HG02852 (cell line): ENCODE data around the gene CASP14.
"Not testable (repeated sequence)": the region's sequence is repeated elsewhere in the genome, so short reads cannot be mapped to it uniquely, and the experiment has no call there.

Source experiments
- ATAC-seq: cut with Tn5 transposase; IDR thresholded peaks from one replicate; pipeline ENCODE4 v1.9.1; 2021; ENCODE audit warnings: mild to moderate bottlenecking, moderate library complexity; ENCODE audit not compliant: unreplicated experiment

CASP14 gene, protein sequence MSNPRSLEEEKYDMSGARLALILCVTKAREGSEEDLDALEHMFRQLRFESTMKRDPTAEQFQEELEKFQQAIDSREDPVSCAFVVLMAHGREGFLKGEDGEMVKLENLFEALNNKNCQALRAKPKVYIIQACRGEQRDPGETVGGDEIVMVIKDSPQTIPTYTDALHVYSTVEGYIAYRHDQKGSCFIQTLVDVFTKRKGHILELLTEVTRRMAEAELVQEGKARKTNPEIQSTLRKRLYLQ

DNA sequence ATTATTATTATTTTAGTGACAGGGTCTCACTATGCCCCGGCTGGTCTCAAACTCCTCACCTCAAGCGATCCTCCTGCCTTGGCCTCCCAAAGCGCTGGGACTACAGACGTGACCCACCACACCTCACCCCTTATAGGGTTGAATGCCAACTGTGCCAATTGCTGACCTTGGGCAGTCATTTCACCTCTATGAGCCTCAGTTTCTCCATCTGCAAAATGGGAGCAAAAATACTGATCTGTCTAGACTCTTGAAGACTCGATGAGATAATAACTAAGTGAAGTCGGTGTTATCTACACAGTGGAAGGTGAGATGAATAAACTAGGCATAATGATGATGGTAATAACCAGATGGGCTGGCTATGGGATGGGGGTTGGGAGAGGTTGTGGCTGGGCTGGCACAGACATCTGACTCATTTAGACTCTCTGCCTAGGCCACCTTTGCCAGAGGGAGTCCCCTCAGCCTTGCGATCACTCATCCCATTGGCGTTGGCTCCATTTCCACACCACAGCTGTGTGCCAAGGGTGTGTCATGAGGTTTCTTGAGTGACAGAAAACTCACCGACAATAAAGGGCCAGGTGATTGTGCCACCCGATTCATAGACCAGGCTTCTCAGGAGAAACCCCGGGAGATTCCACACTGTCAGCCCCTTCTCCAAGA is at the start of gene CASP14:
TSS of gene CASP14 (plus strand) at position 596 of the 657 bp plus-strand sequence. CDS start 2,772 bp downstream, outside the sequence.
- no peak for ATAC-seq

DNA sequence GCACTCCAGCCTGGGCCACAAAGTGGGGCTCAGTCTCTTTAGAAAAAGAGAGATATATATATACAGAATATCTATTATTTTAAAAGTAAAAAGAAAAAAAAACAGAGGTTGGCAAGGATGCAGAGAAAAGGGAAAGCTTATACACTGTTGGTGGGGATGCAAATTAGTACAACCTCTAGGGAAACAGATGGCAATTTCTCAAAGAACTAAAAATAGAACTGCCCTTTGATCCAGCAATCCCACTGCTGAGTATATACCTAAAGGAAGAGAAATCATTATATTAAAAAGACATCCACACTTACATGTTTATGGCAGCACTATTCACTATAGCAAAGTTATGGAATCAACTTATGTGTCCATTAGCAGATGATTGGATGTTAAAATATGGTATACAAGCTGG is 41.0 kb upstream of the CASP14 start:
- ATAC-seq: no peak

DNA sequence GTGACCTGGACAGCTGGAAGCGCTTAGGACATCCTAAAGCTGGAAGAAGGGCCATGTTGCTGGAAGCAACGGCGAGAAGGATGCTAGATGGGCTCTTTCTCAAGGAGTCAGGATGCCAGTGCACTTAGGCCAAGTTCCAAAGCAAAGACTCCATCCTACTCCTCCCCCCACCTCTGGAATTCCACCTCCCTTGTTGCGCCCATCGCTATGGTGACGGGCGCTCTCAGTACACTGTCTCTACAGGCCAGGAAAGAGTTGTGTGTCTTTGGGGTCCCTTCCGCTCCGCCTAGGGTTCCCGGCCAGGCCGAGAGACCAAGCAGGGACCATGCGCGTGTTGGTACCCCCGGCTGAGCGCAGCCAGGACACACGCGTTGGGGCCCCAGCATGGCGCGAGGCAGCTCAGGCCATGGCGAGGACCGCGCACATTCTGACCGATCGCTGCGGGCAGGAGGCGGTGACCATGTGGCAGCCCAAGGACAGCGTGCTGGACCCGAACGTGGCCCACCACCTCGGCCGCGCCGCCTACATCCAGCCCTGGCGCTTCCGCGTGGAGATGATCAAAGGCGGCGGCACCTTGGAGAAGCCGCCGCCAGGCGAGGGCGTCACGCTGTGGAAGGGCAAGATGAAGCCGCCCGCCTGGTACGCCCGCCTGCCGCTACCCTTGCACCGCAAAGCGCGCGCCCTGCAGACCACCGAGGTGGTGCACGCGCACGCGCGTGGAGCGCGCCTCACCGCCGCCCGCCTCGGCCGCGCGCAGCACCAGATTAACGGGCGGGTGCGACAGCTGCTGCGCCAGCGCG is 38.6 kb upstream of the CASP14 start:
- ATAC-seq: no peak

DNA sequence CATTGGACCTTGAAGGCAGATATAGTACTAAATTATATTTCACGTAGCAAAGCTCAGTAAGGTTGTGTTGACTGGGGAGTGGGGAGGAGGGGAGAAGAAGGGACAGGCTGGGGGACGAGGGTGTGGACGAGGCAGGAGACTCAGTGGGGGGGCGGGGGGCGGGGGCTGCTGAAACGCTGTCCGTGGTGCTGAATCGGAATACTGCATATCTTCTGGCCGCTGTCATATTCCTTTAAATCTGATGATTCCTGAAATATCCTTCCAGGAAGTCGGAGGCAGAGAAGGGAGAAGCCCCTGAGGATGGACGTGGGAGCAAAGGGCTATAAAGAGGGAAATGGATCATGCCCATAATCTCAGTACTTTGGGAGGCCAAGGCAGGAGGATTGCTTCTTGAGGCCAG is 34.7 kb upstream of the CASP14 start:
- ATAC-seq: no peak

DNA sequence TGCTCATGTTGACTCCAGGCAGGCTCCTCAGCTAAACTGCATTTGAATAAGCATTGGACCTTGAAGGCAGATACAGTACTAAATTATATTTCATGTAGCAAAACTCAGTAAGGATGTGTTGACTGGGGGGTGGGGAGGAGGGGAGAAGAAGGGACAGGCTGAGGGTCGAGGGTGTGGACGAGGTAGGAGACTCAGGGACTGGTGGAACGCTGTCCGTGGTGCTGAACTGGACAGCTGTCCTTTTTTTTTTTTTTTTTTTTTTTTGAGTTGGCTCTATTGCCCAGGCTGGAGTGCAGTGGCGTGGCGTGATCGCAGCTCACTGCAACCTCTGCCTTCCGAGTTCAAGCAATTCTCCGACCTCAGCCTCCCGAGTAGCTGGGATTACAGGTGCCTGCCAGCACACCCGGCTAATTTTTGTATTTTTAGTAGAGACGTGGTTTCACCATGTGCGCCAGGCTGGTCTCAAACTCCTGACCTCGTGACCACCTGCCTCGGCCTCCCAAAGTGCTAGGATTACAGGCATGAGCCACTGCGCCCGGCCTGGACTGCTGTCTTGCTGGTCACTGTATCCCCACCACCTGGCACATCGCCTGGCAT is 33.2 kb upstream of the CASP14 start:
- no peak for ATAC-seq

DNA sequence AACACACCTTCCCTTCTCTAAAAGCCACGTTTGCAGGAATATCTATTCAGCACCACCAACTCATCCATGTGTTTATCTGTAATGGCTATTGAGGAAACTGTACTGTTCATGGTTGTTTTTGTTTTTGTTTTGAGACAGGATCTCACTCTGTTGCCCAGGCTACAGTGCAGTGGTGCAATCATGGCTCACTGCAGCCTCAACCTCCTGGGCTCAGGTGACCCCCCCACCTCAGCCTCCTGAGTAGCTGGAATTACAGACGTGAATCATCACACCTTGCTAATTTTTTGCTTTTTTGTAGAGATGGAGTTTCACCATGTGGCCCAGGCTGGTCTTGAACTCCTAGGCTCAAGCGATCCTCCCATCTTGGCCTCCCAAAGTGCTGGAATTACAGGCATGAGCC is 30.4 kb upstream of the CASP14 start:
- ATAC-seq: not testable (repeated sequence)

DNA sequence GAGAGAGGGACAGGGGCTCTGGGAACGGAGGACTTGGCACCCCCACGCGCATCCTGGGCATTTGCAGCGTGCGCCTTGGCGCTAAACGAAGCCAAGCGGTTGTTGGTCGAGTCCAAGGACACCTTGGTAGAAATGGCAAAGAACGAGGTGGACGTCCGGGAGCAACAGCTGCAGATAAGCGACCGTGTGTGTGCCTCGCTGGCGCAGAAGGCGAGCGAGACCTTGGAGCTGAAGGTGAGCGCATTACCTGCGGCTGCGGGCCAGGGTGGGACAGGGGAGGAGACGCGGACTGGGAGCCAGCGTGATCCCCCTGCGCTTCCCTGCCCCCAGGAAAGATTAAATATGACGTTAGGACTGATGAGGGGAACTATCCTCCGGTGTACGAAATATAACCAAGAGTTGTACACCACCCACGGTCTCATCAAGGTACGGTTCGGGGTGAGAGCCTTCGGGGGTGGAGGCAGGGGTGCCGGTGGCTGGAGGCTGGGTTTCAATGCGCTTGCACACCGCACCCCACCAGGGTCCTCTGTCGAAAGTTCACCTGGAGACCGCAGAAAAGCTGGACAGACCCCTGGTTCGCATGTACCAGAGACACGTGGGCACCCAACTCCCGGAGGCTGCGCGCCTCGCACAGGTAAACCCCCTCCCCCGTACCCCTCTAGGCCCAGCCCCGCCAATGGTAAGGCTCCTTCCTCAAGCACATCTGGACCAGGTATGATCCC is 27.8 kb upstream of the CASP14 start:
- ATAC-seq: no peak

DNA sequence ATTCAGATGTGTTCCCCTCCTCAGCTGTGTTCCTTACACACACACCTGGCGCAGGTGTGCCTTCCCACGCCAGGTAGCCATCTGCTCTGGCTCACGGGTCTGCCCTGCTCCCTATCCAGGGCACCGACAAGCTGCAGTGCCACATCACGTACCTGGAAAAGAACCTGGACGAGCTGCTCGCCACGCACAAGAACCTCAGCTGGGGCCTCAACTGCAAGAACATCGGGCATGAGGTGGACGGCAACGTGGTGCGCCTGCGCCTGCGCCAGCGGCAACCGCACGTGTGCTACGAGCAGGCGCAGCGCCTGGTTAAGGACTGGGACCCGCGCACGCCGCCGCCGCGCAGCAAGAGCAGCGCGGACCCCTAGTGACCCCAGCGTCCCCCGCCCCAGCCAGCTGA is 26.5 kb upstream of the CASP14 start:
- ATAC-seq: no peak

DNA sequence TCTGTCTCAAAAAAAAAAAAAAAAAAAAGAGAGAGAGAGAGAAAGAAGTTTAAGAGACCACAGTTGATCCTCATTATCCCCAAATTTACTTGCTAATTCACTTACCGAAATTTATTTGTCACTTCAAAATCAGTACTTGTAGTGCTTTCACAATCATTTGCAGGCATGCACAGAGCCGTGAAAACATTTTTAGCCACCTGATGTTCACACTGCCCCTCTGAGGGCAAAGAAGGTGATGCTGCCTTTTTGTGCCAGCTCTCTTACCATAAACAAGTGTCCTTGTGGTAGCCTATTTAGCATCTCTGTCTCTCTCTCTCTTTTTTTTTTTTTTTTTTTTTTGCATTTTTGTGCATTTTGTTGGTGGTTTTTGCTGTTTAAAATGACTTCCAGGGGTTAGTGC is 24.1 kb upstream of the CASP14 start:
- ATAC-seq: no peak

DNA sequence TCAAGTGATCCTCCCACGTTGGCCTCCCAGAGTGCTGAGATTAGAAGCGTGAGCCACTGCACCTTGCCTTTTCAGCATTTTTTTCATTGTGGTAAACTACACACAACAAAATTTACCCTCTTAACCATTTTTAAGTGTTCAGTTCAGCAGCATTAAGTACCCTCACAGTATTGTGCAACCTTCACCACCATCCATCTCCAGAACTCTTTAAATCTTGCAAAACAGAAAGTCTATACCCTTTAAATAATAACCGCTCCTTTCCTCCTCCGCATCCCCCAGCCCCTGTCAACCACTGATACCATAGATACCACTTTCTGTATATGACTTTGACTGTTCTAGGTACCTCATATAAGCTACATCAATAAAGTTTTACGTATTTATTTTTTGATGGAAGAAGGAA is 20.8 kb upstream of the CASP14 start:
- no peak for ATAC-seq

DNA sequence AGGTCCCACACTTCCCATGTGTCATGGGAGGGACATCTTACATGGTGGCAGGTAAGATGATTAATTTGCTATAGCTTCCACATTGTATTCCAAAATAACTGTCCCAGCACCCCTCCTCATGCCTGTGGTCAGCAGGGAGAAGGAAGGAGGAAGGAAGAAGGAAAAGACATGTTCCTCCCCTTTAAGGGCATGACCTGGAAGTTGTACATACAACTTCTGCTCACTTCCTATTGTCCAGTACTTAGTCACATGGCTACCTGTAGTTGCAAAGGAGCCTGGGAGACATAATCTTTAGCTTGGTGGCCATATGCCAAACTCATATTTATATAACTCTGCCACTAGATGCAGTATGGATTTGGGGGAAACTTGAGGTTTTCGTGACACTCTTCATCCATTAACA is 17.6 kb upstream of the CASP14 start:
- no peak for ATAC-seq

DNA sequence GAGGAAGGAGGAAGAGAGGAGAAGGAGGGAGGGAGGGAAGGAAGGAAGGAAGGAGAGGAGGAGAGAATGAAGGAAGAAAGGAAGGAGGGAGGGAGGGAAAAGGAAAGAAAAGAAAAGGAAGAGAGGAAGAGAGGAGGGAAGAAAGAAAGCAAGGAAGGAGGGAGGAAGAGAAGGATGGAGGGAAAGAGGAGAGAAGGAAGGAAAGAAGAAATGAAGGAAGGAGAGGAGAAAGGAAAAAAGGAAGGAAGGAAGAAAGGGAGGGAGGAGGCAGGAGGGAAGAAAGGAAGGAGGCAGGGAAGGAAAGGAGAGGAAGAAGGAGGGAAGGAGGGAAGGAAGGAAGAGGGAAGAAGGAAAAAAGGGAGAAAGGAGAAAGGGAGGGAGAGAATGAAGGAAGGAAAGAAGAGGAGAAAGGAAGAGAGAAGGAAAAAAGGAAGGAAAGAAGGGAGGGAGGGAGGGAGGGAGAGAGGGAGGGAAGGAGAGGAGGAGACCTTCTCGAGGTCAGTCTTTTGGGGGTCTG is 13.4 kb upstream of the CASP14 start:
- no peak for ATAC-seq

DNA sequence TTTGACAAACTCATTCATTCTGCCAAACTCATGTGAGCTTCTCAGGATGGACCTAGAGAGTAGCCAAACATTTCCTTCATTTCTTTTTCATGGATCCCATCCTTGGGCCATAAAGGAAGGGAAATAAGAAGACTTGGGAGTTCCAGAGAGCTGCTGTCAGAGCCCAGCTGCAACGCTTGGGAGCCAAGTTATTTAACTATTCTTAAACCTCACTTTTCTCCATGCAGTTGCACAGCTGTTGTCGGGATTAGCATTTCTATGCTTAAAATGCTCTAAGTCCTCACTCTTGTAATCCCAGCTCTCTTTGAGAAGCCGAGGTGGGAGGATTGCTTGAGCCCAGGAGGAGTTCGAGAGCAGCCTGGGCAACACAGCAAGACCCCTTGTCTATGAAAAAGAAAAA is 11.7 kb upstream of the CASP14 start:
- ATAC-seq: no peak

DNA sequence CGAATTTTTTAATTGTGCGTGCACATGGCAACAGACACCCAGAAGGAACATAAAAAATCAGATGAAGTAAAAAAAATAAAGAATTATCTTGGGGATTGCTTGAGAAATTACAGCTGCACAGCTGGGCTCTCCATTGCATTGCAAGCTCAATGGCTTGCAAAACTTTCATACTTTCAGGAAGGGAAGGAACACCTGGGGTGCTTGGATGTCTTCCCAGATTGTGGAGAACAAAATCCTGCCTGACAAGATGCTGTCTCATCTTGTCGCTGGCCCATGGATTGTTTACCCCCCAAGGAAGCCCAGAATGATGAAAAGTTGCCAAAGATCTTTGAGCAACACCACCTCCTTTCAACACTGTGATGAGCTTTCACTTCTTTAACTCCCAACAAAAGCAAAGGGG is 11.0 kb upstream of the CASP14 start:
- no peak for ATAC-seq

DNA sequence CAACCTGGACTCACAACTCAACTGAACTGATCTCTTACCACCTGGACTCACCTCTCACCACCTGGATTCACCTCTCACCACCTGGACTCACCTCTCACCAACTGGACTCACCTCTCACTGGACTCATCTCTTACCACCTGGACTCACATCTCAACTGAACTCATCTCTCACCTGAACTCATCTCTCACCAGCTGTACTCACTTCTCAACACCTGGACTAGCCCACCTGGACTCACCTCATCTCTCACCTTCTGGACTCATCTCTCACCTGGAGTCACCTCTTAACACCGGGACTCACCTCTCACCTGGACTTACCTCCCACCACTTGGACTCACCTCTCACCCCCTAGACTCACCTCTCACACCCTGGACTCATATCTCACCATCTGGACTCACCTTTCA is 7.3 kb upstream of the CASP14 start:
- ATAC-seq: no peak

DNA sequence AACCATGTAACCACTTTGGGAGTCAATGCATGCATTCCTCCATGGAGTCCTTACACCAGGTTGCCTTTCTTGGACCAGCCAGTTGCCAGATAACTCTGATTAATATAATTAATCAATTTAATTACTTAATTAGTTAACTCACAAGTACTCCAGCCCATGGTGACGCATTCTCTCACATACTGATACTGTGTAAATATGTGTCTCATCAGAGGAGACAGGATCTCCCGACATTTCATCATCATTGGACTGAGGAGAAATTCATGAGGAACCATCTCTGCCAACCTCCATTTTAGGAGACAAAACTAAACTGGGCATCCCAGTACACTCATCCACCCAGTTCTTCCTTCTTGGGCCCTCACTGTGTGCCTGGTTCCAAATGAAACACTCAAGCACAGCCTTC is 6.5 kb upstream of the CASP14 start:
- ATAC-seq: no peak

DNA sequence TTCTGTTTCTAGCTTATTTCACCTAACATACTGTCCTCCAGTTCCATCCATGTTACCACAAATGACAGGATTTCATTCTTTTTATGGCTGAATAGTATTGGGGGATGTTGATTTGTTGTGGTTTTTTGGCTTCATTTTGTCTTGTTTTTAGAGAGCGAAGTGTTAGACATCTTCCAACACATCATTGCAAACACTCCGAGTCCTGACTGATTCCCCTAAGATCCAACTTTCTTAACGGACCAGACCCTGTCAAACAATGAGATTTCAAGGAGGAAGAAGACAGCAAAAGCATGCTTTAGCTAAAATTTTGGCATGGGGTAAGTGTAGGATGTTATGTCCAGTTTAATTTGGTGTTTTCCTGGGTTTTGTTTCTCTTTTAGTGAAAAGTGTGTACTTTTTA is 3.8 kb upstream of the CASP14 start:
- ATAC-seq: no peak

DNA sequence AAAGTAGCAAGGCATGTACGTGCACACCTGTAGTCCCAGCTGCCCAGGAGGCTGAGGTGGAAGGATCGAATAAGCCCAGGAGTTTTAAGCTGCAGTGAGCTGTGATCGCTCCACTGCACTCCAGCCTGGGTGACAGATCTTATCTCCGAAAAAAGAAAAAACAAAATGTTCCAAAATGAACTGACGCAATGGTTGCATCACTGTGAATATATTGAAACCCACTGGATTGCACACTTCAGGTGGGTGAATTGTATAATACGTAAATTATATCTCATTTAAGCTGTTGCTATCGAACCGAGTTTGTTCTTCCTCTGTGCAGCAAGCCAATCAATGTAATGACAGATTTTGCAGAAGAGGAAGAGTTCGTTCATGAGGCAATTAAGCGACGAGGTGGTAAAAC is 1.6 kb upstream of the CASP14 start:
- ATAC-seq: no peak

DNA sequence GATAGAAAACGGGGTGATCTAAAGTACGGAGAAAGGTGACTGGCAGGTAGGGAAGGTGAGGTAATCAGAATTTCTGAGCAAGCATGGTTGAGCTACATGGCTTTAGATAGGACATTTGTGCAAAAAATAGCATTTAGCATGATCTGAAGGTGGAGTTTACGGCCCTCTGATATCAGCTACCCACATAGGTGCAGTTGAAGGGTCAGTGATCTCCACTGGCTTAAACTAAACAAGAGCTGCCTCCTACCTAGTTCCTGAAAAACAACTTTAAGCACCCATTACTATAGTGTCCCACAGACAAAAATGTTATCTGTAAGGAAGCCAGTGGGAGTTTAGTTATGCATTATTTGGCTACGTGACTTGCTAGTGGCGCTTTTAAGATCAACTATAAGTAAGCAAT is 1.2 kb upstream of the CASP14 start:
- ATAC-seq: no peak

DNA sequence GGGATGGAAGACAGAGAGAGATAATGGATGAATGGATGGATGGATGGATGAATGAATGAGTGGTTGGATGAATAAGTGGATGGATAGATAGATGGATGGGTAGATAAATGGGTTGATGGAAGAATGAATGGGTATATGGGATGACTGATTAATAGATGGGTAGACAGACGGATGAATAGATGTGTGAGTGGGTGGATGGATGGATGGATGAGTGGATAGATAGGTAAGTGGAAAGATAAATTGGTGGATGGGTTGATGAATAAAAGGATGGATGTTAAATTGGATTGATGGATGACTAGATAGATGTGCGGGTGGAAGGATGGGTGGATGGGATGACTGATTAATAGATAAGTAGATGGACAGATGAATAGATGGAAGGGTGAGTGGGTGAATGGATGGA is 1.4 kb downstream of the CASP14 start:
- no peak for ATAC-seq

DNA sequence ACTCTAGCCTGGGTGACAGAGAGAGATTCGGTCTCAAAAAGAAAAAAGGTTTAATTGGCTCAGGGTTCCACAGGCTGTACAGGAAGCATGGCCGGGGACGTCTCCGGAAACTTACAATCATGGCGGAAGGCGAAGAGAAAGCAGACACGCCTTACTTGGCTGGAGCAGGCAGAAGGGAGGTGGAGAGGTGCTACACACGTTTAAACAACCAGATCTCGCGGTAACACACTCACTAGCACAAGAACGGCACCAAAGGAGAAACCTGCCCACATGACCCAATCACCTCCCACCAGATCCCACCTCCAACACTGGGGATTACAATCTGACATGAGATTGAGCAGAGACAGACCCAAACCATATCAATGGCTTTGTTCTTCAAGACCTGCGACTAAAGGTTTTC is 12.8 kb downstream of the CASP14 start:
- ATAC-seq: no peak
